Cardiac fibroblast (primary cell): ENCODE measurements around the gene TMX4.

Experiments used
- DNase-seq, 2 donors: peaks; one replicate each; pipeline versions ENCODE4 v3.0.0 to v3.0.0-alpha.2; 2010; ENCODE audit warnings: low read depth in 2 of 2
- H3K4me3 ChIP-seq, 2 donors: replicated peaks in 1 of 2; 1 replicate in 1 of 2; 2 replicates in 1 of 2; pipeline ENCODE4 v1.5.1; 2011; ENCODE audit warnings: low read depth in 2 of 2, low read length in 2 of 2, mild to moderate bottlenecking in 2 of 2, moderate library complexity in 1 of 2
- CTCF ChIP-seq: IDR thresholded peaks from one replicate; pipeline ENCODE4 v1.5.1; 2011; ENCODE audit warnings: low read depth, mild to moderate bottlenecking, low read length, inconsistent platforms

TMX4 gene

DNA sequence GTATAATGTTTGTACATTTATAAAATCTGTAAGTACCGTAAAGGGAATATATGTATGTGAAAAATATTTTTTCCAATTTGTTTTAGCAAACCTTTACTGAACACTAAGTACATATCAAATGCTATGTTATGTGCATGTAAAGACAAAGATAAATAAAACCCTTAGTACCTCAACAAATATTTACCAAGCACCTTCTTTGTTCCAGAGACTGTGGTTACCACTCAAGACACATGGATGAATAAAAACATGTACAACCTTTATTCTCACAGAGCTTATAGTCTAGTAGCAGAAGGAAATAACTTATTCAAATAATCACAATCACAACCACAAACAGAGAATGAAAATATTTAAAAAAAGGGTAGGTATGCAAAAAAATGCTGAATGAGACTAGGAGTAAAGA is 17.5 kb downstream of the TMX4 start:
- no peak overlapping the region for H3K4me3 ChIP-seq
- DNase-seq = no peak
- TF ChIP-seq CTCF = no peak

DNA sequence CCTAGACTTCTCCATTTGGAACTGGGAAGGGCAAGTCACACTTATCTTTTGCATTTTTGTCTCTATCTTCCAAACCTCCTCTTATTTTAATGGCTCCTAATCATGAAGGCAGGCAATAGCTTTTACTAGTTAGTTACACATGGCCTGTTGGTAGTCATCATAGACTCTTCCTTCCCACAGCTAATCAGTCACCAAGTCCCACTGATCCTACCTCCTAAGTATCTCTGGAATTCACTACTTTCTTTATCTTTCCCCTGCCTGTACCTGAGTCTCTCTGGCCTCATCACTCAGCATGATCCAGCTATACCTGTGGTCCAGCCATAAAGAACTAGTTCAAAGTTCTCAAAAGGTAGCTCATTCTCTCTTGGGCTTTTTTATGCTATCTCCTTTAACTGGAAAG is 18.8 kb downstream of the TMX4 start:
- DNase-seq = no peak
- H3K4me3 ChIP-seq = no peak overlapping the region
- TF ChIP-seq CTCF = no peak

DNA sequence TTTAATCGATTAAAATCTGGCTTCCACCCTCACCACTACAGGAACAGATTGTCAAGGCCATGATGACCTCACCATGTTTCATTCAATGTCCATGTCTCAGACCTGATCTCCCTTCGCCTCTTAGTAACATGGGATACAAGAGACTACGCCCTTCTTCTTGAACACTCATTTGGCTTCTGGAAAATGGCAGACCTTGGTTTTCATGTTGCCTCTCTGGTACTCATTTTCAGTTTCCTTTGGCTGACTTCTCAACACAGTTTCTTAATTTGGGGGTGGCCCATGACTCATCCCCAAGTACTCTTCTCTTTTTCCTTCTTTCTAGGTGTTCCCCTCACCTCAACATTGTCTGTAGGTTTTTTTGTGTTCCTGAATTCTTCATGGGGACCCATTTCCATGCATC is 22.7 kb downstream of the TMX4 start:
- H3K4me3 ChIP-seq = no peak overlapping the region
- DNase-seq = no peak
- no peak for TF ChIP-seq CTCF

GRCh38 chr20:7994809-7995208 is 24.8 kb downstream of the TMX4 start:
- no peak for DNase-seq
- H3K4me3 ChIP-seq = no peak overlapping the region
- no peak for TF ChIP-seq CTCF

DNA sequence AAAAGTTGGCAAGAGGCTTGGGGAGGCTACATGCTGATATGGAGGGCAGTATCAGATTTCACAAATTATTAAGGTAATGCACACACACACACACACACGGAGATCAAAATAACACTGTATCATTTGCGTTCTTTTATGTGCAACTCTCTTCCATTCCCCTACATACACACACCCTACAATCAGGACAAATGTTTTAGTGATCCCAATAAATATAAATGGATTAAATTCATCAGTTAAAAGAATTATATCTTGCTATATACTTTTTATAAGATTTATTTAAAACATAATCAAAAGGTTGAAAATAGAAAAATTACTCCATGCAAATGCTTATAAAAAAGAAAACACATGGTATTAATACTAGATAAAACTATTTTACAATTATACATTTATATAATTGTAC is 25.9 kb downstream of the TMX4 start:
- no peak for TF ChIP-seq CTCF
- no peak for DNase-seq
- H3K4me3 ChIP-seq = no peak overlapping the region

GRCh38 chr20:7993238-7993637 is 26.3 kb downstream of the TMX4 start:
- TF ChIP-seq CTCF = no peak
- DNase-seq = no peak
- no peak overlapping the region for H3K4me3 ChIP-seq

DNA sequence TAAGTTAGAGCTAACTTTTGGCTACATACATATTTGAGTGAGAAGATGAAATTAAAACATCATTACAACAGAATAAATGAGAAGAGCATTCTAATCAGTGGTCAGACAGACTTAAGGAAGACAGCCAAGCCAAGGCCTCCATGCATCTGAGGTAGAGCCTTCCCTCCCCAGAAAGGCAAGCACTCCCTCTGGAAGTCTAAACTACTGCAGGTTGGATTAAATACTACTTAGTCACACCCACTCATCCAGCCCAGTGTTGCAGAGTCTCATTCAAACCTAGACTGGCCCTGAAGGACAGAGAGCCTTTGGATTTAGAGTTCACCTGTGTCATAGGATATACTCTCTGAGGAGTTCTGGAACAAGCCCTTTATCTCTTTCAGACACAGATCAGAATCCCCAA is 29.2 kb downstream of the TMX4 start:
- no peak for DNase-seq
- TF ChIP-seq CTCF = no peak
- H3K4me3 ChIP-seq = no peak overlapping the region
